HG02981 (cell line): Measurements from ENCODE around the gene OR2V1.
"Not testable (repeated sequence)": the region's sequence is repeated elsewhere in the genome, so short reads cannot be mapped to it uniquely, and the experiment has no call there.

Experiments
- ATAC-seq: cut with Tn5 transposase; IDR thresholded peaks from one replicate; pipeline ENCODE4 v1.9.1; 2021; ENCODE audit warnings: mild to moderate bottlenecking, moderate library complexity; ENCODE audit not compliant: unreplicated experiment

Gene OR2V1

DNA sequence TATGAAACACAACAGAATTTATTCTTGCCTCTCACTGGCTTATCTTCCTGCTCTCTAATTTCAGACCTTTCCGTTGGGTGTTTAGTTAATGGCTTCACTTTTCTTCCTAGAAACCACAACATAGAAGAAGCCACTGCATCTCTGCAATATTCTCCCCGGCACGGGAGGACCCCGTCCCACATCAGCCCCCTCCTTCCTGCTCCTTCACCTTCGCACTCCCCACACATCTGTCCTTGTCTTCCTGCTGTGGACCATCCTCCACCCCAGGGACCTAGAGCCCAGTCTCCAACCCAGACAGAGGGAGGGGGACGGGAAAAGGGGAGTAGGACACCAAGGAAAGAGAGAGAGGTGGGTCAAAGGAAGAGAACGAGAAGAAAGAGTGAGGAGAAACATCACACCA lies 1.4 kb downstream of the OR2V1 start:
- ATAC-seq, result no peak

DNA sequence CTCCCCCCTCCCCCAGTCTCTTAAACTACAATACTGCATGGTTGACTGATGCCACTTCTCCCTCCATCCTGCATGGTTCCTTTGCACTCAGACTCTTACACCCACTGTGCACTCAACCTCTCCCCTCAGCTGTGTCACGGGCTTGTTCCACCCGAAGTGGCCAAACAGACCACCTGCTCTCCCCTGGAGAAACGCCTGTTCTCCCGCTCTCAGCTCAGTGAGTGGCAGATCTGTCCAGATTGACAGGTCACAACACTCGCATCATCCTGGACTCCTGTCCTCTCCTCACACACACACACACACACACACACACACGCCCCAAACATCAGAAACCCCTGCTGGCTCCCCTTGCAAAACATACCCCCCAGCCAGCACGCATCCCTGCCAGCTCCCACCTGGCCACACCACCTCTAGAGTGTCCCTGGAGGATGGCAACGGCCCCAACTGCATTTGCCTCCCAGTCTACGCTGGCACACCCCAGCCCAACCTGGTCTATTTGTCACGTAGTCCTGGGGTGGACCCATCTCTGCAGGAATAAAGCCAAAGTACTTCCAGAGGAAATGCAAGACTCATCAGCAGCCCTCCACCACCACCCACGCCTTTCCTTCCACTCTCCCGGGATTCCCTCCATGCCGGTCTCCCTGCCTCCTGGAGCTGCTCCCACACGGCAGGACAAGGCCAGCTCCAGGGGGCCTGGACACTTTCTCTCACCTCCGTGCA lies 2.9 kb downstream of the OR2V1 start:
- no peak for ATAC-seq

DNA sequence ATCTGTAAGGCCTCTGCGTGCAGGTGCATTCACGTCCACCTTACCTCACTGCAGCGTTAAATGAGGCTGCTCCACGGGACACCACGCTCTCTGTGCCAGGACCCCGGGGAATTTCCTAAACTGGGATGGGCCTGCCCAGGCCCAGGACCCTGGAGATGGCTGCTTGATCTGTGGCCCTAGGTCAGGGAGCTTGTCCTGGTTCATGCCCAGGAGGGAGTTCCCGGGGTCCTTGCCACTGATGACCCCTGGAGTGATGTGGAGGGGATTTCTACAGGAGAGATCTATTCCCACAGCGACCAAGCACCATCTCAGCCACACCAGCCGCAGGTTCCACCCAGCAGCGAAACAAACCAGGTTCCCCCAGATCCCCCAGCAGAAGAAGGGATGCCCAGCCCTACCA lies 3.5 kb downstream of the OR2V1 start:
- no peak for ATAC-seq

DNA sequence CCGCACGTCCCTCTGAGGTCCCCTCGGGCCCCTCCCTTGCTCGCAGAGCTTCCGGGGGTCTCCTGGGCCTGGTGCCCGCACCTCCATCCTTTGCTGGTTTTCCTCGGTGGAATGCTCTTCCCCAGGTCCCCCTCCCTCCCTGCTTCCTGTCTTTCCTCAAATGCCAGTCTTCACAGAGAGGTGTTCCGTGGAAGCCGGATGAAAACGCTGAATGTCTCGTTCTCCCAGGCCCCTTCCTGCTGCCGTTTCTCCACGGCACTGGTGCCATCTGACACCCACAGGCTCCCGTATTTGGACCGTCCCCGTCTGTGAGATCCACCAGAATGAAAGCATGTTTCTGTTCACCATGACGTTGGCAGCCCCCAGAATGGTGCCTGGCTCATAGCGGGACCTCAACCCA lies 4.1 kb downstream of the OR2V1 start:
- no peak for ATAC-seq

DNA sequence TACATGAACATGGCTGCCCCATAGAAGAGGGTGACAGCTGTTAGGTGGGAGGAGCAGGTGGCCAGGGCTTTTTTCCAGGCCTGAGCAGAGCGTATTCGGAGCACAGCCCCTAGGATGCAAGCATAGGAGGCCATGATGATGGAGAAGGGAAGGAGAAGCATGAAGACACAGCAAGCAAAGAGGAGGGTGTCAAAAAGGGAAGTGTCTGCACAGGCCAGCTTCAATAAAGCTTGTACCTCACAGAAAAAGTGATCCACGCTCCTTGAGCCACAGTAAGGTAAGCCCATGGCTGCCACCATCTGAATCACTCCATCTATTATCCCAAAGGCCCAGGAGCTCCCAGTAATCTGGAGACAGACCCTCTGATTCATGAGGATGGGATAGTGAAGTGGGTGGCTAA lies 6.4 kb downstream of the OR2V1 start:
- ATAC-seq, result no peak

DNA sequence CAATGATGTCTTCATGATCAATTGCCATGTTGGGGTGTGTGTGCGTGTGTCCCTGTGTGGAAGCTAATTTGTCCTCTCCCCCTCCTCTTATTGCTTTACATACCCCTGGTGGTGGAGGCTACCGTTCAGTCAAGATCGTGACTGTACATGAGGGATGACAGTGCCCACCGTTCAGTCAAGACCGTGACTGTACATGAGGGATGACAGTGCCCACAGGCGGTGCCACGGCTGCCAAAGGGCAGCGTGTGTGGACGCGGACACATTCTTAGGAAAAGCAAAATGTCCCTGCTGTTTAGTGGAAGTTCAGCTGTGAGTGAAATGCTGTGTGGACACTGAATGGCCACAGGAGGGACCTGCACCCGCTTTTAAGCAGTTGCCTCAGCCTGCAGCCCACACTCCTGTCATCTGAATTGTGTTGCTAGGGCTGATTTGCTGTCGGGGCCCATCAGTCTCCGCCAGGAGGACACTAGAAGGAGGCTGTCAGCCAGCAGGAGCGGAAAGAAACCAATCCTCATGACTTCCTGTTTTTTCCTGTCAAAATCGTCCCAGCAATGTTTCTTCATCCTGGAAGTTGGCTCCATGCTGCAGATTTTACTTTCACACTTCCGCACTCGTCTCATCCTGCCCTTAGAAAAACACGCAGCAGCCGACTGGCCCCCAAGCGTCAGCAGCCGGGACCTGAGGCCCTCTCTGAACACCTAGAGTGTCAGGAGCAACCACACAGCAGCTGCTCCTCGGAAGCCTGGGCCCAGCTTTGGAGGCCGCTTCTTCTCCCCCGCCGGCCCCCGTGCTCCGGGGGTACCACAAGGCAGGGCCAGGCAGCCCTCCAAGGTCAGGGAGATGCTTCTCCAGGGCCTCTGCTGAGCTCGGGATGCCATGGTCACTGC lies 9.1 kb downstream of the OR2V1 start:
- ATAC-seq, result no peak

DNA sequence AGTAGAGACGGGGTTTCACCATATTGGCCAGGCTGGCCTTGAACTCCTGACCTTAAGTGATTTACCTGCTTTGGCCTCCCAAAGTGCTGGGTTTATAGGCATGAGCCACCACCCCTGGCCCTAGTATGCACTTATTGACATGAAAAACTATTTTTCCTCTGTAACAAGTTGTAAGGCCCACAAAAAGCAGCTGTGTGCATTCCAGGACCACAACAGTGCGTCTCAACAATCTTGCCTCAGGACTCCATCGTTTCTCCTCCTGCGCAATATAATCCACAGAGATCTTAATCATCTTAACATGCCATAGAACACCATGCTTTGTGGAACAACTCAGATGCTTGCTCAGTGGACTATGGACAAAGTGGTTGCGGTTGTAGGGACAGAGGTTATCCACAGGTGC lies 10.2 kb downstream of the OR2V1 start:
- ATAC-seq, result no peak

DNA sequence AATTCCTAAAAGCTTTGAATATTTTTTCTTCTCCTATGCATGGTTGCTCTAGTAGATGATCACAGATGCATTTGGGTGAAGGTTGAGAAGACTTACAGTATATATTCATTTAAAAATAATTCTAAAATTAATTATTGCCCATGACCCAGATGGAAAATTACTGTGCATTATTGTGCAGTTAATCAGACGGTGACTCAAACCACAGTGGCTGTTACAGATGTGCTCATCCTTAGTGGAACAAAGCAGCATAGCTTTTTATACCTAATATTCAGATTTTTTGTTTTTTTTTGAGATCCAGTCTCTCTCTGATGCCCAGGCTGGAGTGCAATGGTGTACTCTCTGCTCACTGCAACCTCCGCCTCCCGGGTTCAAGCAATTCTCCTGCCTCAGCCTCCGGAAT lies 10.7 kb downstream of the OR2V1 start:
- no peak for ATAC-seq

DNA sequence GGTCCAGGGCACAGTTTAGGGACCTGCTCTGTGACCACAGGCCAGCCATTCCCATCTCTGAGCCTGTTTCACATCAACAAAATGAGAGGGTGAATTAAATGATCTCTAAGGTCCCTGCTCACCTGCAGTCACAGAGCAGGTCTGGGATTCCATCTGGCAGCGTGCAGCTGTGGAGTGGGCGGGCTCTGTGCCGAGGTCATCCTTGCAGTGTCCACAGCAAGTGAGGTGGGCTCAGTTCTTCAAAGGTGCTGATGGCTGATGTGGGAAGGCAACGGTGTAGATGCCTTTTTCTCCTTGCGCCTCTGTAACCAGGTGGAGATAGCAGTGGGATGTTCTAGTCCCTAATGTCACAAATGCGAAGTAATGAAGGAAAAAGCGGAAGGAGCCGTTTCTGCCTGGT lies 11.9 kb downstream of the OR2V1 start:
- no peak for ATAC-seq

DNA sequence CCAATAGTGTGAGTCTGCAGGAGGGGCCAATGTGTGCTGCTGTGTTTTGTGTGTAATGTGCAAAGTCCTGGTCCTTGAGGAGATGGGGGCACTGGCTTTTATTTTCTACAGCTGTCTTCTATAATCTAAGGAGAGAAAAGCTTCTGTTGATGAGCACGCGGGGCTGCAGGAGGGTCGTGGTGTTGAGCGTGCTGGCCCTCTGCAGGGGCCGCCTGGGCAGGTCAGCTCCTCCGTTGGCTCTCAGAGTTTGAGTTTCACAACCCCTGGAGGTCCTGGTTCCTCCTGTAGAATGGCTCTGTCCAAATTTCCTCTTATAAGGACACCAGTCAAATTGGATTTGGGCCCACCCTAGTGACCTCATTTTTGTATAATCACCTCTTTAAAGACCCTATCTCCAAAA lies 12.6 kb downstream of the OR2V1 start:
- no peak for ATAC-seq

DNA sequence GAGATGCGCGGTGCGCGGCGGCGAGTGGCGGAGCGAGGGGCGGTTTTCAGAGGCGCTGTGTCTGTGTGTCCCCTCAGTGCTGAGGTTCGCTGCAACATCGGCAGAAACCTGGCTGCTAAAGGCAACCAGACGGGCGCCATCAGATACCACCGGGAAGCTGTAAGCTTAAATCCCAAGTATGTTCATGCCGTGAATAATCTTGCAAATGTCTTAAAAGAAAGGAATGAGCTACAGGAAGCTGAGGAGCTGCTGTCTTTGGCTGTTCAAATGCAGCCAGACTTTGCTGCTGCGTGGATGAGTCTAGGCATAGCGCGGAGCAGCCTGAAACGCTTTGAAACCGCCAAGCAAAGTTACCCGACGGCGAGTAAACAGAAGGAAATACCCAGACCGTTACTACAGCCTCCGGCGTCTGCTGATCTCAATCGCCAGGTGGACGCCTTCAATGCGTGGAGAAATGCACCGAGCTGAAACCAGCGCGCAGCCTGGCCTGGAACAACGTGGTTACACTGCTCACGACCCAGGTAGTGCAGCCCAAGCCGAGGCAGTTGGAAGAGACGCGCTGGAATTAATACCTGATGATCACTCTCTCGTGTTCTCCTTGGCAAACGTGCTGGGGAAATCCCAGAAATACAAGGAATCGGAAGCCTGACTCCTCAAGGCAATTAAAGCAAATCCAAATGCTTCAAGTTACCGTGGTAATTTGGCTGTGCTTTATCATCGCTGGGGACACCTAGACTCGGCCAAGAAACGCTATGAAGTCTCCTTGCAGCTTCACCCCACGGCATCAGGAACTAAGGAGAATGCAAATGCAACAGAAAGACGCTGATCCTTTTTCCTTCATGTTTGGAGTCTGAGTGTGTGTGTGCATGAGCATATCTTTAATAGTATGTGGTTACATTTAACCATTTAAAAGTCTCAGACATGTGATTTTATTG lies 15.9 kb downstream of the OR2V1 start:
- no peak for ATAC-seq

DNA sequence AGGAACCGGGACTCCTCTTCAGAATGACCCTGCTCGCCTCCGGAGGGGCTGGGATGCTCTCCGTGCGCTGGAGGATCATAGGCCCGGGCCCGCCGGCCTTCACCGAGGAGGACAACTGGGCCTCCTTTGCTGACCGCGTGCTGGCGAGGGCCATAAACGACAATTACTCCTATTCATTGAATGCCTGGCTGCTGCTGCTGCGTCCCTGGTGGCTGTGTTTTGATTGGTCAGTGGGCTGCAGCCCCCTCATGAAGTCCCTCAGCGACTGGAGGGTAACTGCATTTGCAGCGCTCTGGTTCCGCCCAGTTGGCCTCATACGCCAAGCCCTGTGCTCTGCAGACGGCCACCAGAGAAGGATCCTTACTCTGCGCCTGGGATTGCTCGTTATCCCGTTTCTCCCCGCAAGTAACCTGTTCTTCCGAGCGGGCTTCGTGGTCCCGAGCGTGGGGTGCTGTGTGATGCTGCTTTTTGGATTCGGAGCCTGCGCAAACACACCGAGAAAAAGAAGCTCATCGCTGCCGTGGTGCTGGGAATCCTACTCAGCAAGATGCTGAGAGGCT lies 16.6 kb downstream of the OR2V1 start:
- ATAC-seq, result no peak

DNA sequence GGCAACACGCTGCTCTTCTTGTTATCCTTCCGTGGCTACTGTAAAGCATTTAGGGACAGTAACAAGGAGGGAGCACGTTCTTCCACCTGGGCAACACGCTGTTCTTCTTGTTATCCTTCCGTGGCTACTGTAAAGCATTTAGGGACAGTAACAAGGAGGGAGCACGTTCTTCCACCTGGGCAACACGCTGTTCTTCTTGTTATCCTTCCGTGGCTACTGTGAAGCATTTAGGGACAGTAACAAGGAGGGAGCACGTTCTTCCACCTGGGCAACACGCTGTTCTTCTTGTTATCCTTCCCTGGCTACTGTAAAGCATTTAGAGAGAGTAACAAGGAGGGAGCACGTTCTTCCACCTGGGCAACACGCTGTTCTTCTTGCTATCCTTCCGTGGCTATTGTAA lies 17.4 kb downstream of the OR2V1 start:
- ATAC-seq, result not testable (repeated sequence)

DNA sequence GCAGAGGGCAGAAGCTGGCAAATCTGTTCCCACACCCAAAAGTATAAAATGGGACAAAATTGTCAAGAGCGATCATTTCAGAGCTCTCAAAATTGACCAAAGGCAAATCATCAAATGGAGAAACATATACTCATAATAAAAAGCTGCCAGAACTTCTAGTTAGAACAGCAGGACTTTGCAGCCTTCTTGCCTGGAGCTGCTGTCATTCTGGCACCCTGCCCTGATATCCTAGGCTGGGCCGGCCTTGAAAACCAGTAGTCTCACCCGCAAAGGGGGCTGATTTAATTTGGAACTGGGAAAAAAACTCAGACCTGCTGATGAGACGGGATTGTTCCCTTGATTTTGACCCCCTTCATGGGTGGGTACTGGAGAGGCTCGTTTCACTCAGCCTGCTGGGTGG lies 18.5 kb downstream of the OR2V1 start:
- ATAC-seq, result no peak

DNA sequence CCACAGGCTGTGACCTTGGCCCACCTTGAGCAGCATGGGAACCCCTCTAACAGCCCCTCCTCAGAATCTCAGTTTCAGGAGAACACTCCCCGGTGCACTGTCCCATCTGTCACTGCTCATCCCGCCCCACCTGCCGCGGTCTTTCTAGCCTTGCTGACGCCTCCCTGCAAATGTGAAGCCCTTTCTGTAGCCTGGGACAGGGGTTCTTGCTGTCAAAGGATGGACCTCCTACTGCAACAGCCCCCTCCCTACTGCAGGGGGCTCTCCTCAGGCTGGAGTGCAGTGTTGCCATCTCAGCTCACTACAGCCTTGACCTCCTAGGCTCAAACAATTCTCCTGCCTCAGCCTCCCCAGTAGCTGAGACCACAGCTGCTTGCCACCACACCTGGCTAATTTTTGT lies 20.0 kb downstream of the OR2V1 start:
- no peak for ATAC-seq

DNA sequence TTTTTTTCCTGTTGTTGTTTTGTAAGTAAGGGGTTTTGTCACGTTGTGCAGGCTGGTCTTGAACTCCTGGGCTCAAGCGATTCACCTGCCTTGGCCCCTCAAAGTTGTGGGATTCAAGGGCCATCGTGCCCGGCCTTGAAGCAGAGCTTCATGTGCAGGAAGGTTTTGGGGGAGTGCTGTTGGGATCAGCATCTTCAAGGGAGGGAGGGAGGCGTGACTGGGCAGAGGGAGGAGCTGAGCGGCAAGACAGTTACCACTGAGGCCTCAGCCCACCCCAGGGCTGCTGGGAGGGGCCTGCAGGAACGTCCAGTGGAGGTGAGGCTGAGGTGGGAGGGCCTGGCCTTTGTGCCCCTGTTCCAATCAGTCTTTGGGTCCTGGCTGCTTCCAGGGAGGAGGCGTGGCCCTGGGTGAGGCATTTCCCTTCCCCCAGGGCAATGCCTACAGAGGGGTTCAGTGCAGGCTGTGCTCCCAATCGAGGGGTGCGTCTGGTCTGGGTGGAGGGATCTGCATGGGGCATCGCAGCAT lies 21.4 kb downstream of the OR2V1 start:
- no peak for ATAC-seq

DNA sequence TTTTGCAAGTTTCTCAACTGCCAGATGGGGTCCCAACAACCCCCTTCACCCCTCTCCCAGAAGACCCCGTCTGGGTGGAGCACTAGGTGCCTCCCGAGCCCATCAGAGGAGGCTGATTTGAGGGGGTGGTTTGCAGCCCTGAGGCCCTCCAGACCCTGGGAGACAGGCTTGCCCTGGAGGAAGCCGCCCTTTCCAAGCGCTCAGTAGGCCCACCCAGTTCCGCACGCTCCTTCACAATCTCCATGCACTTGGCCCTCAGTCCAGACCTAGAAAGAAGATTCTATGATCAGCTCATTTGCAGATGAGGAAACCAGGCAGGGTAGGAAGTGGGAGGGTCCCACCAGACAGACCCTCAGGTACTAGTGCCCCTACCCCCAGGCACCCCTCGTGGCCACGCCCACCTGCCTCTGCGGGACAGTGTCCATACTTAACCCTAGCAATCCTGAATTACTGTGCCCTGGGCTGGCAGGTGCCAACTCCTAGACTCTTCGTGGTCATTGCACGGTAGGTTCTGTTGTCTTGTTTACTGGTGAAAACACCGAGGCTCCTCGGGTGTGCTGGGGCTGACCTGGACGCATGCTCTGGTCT lies 22.3 kb downstream of the OR2V1 start:
- ATAC-seq, result no peak

DNA sequence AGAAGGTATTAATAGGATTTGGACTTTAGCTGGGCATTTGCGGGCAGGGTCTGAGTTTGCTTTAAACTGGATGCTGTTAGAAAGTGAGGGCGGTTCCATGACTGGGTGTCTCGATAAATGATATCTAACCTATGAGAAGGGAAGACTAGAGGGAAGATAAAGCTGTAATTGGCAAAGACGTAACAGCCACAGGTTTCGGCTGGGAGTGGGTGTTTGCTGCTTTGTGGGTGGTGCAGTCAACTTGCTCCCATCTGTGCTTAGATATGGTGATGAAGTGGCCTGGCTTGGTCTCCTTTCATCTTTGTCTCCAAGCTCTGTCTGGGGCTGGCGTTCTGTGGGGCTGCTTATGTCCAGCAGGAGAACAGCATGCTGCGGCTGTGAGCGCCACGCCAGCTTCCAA lies 23.3 kb downstream of the OR2V1 start:
- ATAC-seq, result no peak

DNA sequence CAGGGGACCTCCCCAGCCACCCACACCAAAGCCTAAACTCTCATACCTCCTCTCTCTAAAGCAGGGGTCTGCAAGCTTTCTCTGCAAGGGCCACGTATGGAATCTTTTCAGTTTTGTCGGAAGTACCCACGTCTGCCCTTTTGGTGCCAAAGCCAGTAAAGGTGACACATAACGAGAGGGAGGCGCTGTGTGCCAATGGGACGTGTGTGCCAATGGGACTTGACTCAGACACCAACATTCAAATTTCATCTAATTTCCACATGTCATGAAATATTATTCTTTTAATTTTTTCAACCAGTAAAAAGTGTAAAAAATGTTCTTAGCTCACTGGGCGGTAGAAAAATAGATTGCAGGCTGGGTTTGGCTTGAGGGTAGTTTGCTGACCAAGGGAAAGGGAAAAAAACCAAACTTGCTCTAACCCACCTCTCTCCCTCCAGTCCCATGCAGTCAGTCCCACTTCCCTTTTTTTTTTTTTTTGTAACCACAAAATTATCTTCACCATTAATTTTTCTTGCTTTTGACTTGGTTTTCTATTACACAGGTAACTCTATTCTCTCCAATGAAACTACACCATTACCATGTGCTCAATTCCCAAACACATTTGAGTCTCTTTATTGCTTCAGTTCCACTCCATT lies 25.5 kb downstream of the OR2V1 start:
- no peak for ATAC-seq
